Breast epithelium (tissue), 3 donors: ENCODE results near the gene ZC3H12D.

Experiments used
- POLR2A ChIP-seq: fragments of 450-650 bp; IDR thresholded peaks from one replicate; pipeline ENCODE4 v1.6.1; 2016; ENCODE audit warnings: antibody characterized with exemption, mild to moderate bottlenecking, moderate library complexity
- POLR2AphosphoS5 ChIP-seq, 3 donors: sonication (generic); formaldehyde crosslinking; IDR thresholded peaks; one replicate each; pipeline ENCODE4 v1.6.1; 2017; ENCODE audit warnings: antibody characterized with exemption in 3 of 3
- TF ChIP-seq, protein P1 (sequence below), 3 donors: fragments of 450-650 bp; IDR thresholded peaks; one replicate each; pipeline ENCODE4 v1.5.1; 2016 to 2017; ENCODE audit warnings: antibody characterized with exemption in 3 of 3, mild to moderate bottlenecking in 3 of 3, moderate library complexity in 3 of 3

DNA sequence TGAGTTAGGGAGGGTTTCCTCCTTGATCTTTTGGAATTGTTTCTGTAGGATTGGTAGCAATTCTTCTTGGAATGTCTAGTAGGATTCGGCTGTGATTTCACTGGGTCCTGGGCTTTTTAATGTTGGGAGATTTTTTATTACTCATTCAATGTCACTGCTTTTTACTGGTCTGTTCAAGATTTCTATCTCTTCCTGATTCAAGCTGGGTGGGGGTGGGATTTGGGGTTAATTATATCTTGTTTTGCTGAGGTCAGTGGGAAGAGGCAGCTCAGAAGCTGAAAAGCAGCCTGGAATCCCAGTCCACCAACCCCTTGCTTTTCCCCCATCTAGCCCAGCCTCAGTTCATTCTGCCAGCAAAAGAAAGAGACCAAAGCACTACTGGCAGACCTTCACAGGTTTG lies 45.2 kb downstream of the ZC3H12D start:
- TF ChIP-seq, protein P1, sequence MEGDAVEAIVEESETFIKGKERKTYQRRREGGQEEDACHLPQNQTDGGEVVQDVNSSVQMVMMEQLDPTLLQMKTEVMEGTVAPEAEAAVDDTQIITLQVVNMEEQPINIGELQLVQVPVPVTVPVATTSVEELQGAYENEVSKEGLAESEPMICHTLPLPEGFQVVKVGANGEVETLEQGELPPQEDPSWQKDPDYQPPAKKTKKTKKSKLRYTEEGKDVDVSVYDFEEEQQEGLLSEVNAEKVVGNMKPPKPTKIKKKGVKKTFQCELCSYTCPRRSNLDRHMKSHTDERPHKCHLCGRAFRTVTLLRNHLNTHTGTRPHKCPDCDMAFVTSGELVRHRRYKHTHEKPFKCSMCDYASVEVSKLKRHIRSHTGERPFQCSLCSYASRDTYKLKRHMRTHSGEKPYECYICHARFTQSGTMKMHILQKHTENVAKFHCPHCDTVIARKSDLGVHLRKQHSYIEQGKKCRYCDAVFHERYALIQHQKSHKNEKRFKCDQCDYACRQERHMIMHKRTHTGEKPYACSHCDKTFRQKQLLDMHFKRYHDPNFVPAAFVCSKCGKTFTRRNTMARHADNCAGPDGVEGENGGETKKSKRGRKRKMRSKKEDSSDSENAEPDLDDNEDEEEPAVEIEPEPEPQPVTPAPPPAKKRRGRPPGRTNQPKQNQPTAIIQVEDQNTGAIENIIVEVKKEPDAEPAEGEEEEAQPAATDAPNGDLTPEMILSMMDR (IDR thresholded peaks at IDR 0.05): no peak
- TF ChIP-seq POLR2A: no peak
- no peak for TF ChIP-seq POLR2AphosphoS5 (IDR thresholded peaks at IDR 0.05)
